Coronary artery (tissue), 2 donors: ENCODE data around the gene SERF2.

Source experiments
- DNase-seq: peaks from one replicate; pipeline ENCODE4 v3.0.0-alpha.2; 2017; ENCODE audit warnings: low spot score
- H3K27ac ChIP-seq, 2 donors: fragments of 200-600 bp; sonication (generic); one replicate each; pipeline ENCODE4 v1.5.1; 2016 to 2019
- H3K4me3 ChIP-seq: fragments of 200-600 bp; sonication (generic); 2 replicates; pipeline ENCODE4 v1.5.1; 2016; ENCODE audit warnings: mild to moderate bottlenecking, moderate library complexity
- CTCF ChIP-seq: fragments of 200-600 bp; sonication (generic); IDR thresholded peaks from one replicate; pipeline ENCODE4 v1.5.1; 2019; ENCODE audit warnings: antibody characterized with exemption

The SERF2 gene

GRCh38 chr15:43776101-43776717, 15.9 kb upstream of the SERF2 start:
- no peak for TF ChIP-seq CTCF
- Histone ChIP-seq H3K4me3 (peak overlapping the region; percentile 72), H3K27ac (peak overlapping the region; percentile 90 to 94)
- no peak for DNase-seq

DNA sequence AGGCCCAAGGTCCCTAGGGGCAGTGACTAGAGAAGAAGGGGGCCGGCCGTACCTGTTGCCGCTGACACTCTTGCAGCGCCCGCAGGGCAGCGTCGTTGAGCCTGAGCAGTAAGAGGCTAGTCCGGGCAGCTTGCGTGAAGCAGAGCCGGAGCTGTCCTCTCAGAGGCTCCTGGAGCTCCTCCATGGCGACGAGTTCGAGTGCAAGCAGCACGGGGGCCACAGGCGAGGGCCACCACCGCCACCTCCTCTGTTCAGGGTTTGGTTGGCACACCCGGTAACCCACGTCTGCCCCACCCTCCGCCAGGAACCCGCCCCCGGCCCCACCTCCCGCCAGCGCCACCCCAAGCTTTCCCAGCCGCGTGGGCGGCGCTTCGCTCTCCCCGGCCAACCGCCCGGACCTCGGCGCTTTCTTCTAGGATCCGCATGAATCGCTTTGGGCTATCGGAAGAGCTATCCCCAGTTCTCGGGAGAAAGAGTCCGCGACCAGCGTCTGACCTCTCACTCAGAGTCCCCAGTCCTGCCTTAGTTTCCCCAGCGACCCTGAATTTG, 15.3 kb upstream of the SERF2 start, which contains the start of gene ELL3:
Gene ELL3, minus strand, starts transcription at position 249 of the 549 bp plus-strand sequence. Its CDS starts 65 bp downstream, at position 184.
- DNase-seq, result peak; percentile 88
- TF ChIP-seq CTCF, result no peak
- H3K27ac ChIP-seq, result peak within 1 kb of the TSS; percentile 90 to 94
- H3K4me3 ChIP-seq, result peak within 1 kb of the TSS; percentile 72

DNA sequence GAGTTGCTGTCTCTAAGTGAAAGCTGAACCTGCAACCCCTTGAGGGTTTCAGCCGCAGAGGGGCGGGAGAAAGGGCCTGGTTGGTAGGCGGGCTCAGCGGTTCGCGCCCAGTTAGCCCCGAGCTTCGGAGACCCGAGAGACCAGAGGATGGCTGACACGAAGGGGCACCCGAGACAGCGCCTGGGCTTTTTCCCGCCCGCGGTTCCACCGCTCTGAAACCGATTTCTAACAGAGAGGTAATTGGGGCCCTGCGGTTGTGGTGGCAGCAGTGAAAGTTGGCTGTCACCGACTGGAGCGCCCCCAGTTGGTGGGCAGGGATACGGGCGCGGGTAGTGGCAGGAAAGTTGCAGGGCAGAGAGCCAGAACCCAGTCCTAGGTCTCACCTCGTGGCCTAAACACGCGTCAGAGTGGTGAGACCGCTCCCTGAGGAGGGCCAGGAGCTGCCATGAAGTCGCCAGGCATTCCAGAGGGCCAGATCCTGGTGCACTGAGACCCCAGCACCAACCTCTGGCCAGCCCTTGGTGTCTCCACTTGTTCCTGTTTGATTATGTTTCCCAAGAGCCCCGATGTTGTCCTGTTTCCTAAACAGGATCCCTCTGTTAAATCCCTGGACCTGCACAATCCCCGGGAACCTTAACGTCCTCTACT, 14.7 kb upstream of the SERF2 start:
- DNase-seq, result peak; percentile 91
- peak; percentile 32 for TF ChIP-seq CTCF
- H3K4me3 ChIP-seq, result peak overlapping the region; percentile 72
- peak overlapping the region; percentile 90 to 94 for H3K27ac ChIP-seq

DNA sequence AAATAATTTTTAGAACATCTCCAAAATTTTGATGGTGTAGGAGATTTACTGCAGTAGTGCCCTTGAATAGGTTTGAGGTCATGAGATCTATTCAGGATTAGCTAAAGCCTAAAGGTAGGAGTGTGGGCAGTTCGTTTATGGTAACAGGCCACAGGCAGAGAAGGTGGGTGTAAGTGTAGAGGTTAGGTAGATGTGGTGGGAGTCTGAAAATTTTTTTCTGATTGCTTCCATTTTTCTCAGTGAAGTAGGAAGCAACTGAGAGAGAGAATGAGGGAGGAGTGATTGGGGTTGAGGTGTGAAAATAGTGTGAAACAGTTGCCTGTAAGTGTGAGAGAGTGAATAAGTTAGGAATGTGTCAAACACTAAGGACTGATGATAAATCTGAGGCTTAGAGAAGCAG, 13.1 kb upstream of the SERF2 start:
- H3K27ac ChIP-seq, result no peak overlapping the region
- no peak overlapping the region for H3K4me3 ChIP-seq
- TF ChIP-seq CTCF, result no peak
- DNase-seq, result no peak

- H3K27ac ChIP-seq, result no peak overlapping the region
- H3K4me3 ChIP-seq, result no peak overlapping the region
- DNase-seq, result no peak
- TF ChIP-seq CTCF, result no peak
Observed at GRCh38 chr15:43789409-43789808, 2.7 kb upstream of the SERF2 start.

GRCh38 chr15:43792761-43793476, 799 bp downstream of the SERF2 start:
- no peak for DNase-seq
- H3K27ac ChIP-seq, result peak overlapping the region; percentile 88 to 90

More at GRCh38 chr15:43792761-43793476, 799 bp downstream of the SERF2 start:
- TF ChIP-seq CTCF, result no peak
- H3K4me3 ChIP-seq, result peak overlapping the region; percentile 93
